ENCODE measurements around the gene ATP8B1.

DNA sequence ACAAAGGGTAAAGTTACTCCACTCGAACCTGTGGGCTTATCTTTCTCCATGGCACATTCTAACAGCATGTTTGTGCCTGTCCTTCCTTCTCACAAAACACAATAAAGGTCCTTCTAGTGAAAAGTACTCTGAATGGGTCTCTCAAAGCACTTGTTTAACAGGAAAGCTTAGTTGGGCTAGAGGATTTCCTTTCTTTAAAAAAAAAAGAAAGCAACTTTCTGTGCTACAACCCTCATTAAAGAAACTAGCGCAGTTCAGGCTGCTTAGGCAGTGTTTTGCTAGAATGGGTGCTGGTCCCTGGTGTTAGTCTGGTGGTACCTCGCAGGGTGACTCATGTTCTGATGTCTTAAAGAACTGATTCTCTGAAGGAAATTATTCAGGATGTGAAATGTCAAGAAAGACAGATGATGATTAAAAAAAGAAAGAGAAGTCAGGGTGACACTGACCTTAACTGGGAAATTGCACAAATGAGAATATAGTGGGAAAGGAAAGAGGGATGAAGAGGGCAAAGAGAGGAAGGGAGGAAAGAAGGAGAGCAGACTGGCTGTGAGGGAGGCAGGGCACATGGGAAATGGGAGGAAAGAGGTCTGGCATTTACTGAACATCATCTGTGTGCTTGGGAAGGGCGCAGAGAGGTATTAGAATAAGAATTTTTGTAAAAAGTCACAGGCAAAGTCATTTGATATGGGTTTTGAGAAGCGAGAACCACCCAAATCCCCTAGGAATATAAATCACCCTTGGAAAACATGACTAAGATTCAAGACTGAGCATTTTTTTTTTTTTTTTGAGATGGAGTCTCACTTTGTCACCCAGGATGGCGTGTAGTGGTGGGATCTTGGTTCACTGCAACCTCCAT, 74.9 kb downstream of the ATP8B1 start:
- TF ChIP-seq POLR2AphosphoS5 (IDR thresholded peaks at IDR 0.05) = no peak
- TF ChIP-seq EP300 (IDR thresholded peaks at IDR 0.05; ENCODE audit: low read depth) = no peak
- no peak for TF ChIP-seq CTCF (IDR thresholded peaks at IDR 0.05)
- TF ChIP-seq POLR2A (IDR thresholded peaks at IDR 0.05) = no peak

Data from transverse colon (tissue), 4 donors.